ENCODE measurements around the gene ZSWIM7.

- TF ChIP-seq CHD1 (IDR thresholded peaks at IDR 0.05; ENCODE audit: low read depth, low read length) (no peak), POLR2A (IDR thresholded peaks at IDR 0.05; ENCODE audit: low read depth, low read length) (no peak), FOS (IDR thresholded peaks at IDR 0.05; ENCODE audit: low read depth, low read length) (no peak), RAD21 (IDR thresholded peaks at IDR 0.05; ENCODE audit: low read length) (no peak), CTCF (conservative IDR thresholded peaks at IDR 0.05; ENCODE audit: low read depth, low read length) (no peak), RCOR1 (IDR thresholded peaks at IDR 0.05; ENCODE audit: insufficient replicate concordance, low read length) (no peak), USF2 (IDR thresholded peaks at IDR 0.05; ENCODE audit: low read depth, low read length) (no peak)
Measured at GRCh38 chr17:15931394-15931793, 68.1 kb downstream of the ZSWIM7 start.

All from IMR-90 (cell line).